ENCODE results near the gene ZNRF2. TPM values are rescaled to one million over a fixed set of nuclear protein-coding genes. Genes with fewer than 3 reads are reported as not detected.

Gene ZNRF2
- total and polyA plus RNA-seq, 2 donors from 2014 or later: 16.2 to 32.2 TPM

GRCh38 chr7:30412782-30413504 lies 128.5 kb downstream of the ZNRF2 start:
- intact Hi-C loops (cut with DNase I): no loop called here

GRCh38 chr7:30413864-30414263 lies 129.5 kb downstream of the ZNRF2 start:
- FAIRE-seq (no peak), DNase-seq (no peak)
- no peak for TF ChIP-seq CTCF (IDR thresholded peaks at IDR 0.05; ENCODE audit: borderline replicate concordance, extremely low read depth, insufficient read depth)
- no peak overlapping the region for H3K4me3 ChIP-seq (ENCODE audit: low read length in 3 of 3)
- H3K27me3 ChIP-seq (ENCODE audit: control insufficient read depth, insufficient read depth, low read length): no peaks in the 10 kb centered on the region
- intact Hi-C loops (cut with DNase I): no loop called here
- no peak overlapping the region for H3K27ac ChIP-seq (ENCODE audit: low read depth in 2 of 2, low read length in 2 of 2)
- no peaks in the 10 kb centered on the region for H3K36me3 ChIP-seq (ENCODE audit: control insufficient read depth in 2 of 3, insufficient read depth in 3 of 3, low read length in 3 of 3)
- H3K4me1 ChIP-seq (ENCODE audit: control insufficient read depth in 2 of 3, insufficient read depth in 2 of 3, low read depth in 1 of 3, low read length in 3 of 3): no peaks in the 10 kb centered on the region
- no peaks in the 10 kb centered on the region for H3K9me3 ChIP-seq (ENCODE audit: control insufficient read depth in 2 of 3, insufficient read depth in 1 of 3, low read length in 3 of 3)
- H3K9ac ChIP-seq (ENCODE audit: low read length in 3 of 3): no peak overlapping the region

More at GRCh38 chr7:30412782-30413504, 128.5 kb downstream of the ZNRF2 start:
- DNase-seq: peak in 3 of 5 donors; percentile 42 to 89 (median 86)
- Histone ChIP-seq H3K9ac (ENCODE audit: low read length in 3 of 3) (peak overlapping the region in 1 of 3 donors; percentile 8), H3K36me3 (ENCODE audit: control insufficient read depth in 2 of 3, insufficient read depth in 3 of 3, low read length in 3 of 3) (no peaks in the 10 kb centered on the region), H3K4me1 (ENCODE audit: control insufficient read depth in 2 of 3, insufficient read depth in 2 of 3, low read depth in 1 of 3, low read length in 3 of 3) (no peaks in the 10 kb centered on the region), H3K27ac (ENCODE audit: low read depth in 2 of 2, low read length in 2 of 2) (no peak overlapping the region), H3K27me3 (ENCODE audit: control insufficient read depth, insufficient read depth, low read length) (no peaks in the 10 kb centered on the region), H3K4me3 (ENCODE audit: low read length in 3 of 3) (no peak overlapping the region), H3K9me3 (ENCODE audit: control insufficient read depth in 2 of 3, insufficient read depth in 1 of 3, low read length in 3 of 3) (no peaks in the 10 kb centered on the region)
- TF ChIP-seq CTCF (IDR thresholded peaks at IDR 0.05; ENCODE audit: borderline replicate concordance, extremely low read depth, insufficient read depth): peak; percentile 66
- peak; percentile 90 for FAIRE-seq

Small RNA genes within 50 kb of the gene (microRNA-seq; reads per million reads assigned to microRNA genes)
- gene MIR550A1: not detected
- not detected for gene MIR550B1

Other genes starting within 250 kb of the ZNRF2 start
- gene MTURN, start 149.6 kb upstream of the ZNRF2 start, total RNA-seq: 80.1 TPM
- gene MTURN, start 149.6 kb upstream of the ZNRF2 start, polyA plus RNA-seq (ENCODE audit: insufficient read depth, low read depth, low replicate concordance): 54.7 TPM
- gene NOD1, start 194.2 kb downstream of the ZNRF2 start, total RNA-seq: 15.6 TPM
- 3.8 TPM for gene NOD1, start 194.2 kb downstream of the ZNRF2 start, polyA plus RNA-seq (ENCODE audit: insufficient read depth, low read depth, low replicate concordance)
- gene GGCT, start 220.2 kb downstream of the ZNRF2 start, total RNA-seq: 23.8 TPM
- gene GGCT, start 220.2 kb downstream of the ZNRF2 start, polyA plus RNA-seq (ENCODE audit: insufficient read depth, low read depth, low replicate concordance): 70.1 TPM

Measured in kidney (tissue), 14 donors.